ENCODE data around the gene USH2A. TPM values are rescaled to one million over a fixed set of nuclear protein-coding genes. Genes with fewer than 3 reads are reported as not detected.

The USH2A gene
- polyA plus RNA-seq, 1 donor from 2014 or later = 0.17 TPM

DNA sequence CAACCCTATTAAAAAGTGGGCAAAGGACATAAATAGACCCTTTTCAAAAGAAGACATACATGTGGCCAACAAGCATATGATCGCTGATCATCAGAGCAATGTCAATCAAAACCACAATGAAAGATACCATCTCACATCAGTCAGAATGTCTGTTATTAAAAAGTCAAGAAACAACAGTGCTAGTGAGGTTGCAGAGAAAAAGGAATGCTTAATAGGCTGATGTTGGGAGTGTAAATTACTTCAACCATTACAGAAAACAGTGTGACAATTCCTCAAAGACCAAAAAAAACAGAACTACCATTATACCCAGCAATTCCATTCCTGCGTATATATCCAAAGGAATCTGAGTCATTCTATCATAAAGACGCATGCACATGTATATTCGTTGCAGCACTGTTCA, 13.2 kb downstream of the USH2A start:
- TF ChIP-seq EP300 (conservative IDR thresholded peaks at IDR 0.05; ENCODE audit: poor library complexity, severe bottlenecking) (no peak), RAD21 (conservative IDR thresholded peaks at IDR 0.05) (no peak), EZH2 (IDR thresholded peaks at IDR 0.05; ENCODE audit: borderline replicate concordance, insufficient read depth, low read length, poor library complexity, severe bottlenecking) (no peak), SMC3 (conservative IDR thresholded peaks at IDR 0.05; ENCODE audit: poor library complexity) (no peak), MXI1 (conservative IDR thresholded peaks at IDR 0.05; ENCODE audit: poor library complexity, severe bottlenecking) (no peak), POLR2AphosphoS5 (IDR thresholded peaks at IDR 0.05) (no peak), TAF1 (IDR thresholded peaks at IDR 0.05; ENCODE audit: low read depth) (no peak)
- TF ChIP-seq, protein P1, sequence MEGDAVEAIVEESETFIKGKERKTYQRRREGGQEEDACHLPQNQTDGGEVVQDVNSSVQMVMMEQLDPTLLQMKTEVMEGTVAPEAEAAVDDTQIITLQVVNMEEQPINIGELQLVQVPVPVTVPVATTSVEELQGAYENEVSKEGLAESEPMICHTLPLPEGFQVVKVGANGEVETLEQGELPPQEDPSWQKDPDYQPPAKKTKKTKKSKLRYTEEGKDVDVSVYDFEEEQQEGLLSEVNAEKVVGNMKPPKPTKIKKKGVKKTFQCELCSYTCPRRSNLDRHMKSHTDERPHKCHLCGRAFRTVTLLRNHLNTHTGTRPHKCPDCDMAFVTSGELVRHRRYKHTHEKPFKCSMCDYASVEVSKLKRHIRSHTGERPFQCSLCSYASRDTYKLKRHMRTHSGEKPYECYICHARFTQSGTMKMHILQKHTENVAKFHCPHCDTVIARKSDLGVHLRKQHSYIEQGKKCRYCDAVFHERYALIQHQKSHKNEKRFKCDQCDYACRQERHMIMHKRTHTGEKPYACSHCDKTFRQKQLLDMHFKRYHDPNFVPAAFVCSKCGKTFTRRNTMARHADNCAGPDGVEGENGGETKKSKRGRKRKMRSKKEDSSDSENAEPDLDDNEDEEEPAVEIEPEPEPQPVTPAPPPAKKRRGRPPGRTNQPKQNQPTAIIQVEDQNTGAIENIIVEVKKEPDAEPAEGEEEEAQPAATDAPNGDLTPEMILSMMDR (IDR thresholded peaks at IDR 0.05; ENCODE audit: poor library complexity, severe bottlenecking) = no peak
- TF ChIP-seq, protein P2, sequence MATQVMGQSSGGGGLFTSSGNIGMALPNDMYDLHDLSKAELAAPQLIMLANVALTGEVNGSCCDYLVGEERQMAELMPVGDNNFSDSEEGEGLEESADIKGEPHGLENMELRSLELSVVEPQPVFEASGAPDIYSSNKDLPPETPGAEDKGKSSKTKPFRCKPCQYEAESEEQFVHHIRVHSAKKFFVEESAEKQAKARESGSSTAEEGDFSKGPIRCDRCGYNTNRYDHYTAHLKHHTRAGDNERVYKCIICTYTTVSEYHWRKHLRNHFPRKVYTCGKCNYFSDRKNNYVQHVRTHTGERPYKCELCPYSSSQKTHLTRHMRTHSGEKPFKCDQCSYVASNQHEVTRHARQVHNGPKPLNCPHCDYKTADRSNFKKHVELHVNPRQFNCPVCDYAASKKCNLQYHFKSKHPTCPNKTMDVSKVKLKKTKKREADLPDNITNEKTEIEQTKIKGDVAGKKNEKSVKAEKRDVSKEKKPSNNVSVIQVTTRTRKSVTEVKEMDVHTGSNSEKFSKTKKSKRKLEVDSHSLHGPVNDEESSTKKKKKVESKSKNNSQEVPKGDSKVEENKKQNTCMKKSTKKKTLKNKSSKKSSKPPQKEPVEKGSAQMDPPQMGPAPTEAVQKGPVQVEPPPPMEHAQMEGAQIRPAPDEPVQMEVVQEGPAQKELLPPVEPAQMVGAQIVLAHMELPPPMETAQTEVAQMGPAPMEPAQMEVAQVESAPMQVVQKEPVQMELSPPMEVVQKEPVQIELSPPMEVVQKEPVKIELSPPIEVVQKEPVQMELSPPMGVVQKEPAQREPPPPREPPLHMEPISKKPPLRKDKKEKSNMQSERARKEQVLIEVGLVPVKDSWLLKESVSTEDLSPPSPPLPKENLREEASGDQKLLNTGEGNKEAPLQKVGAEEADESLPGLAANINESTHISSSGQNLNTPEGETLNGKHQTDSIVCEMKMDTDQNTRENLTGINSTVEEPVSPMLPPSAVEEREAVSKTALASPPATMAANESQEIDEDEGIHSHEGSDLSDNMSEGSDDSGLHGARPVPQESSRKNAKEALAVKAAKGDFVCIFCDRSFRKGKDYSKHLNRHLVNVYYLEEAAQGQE (IDR thresholded peaks at IDR 0.05; ENCODE audit: borderline replicate concordance) = no peak
- H3K27ac ChIP-seq (ENCODE audit: low read length) = no peak overlapping the region

GRCh38 chr1:216390956-216391355, 32.3 kb downstream of the USH2A start:
- H3K4me2 ChIP-seq (ENCODE audit: low read length) = no peak overlapping the region
- no peaks in the 10 kb centered on the region for H4K20me1 ChIP-seq (ENCODE audit: insufficient read depth)
- H3K9ac ChIP-seq (ENCODE audit: low read length) = no peak overlapping the region
- no peaks in the 10 kb centered on the region for H3K9me3 ChIP-seq (ENCODE audit: low read length)
- H3K36me3 ChIP-seq (ENCODE audit: insufficient read depth, low read length) = no peaks in the 10 kb centered on the region
- H2AFZ ChIP-seq (ENCODE audit: low read depth, low read length) = no peak overlapping the region
- H3K9me2 ChIP-seq (ENCODE audit: insufficient read depth, low read length) = no peaks in the 10 kb centered on the region
- no peak overlapping the region for H3K27ac ChIP-seq (ENCODE audit: low read length)
- no peaks in the 10 kb centered on the region for H3K79me2 ChIP-seq (replicated peaks; ENCODE audit: insufficient read depth, low read length)
- TF ChIP-seq POLR2AphosphoS5 (IDR thresholded peaks at IDR 0.05) = peak; percentile 74
- TF ChIP-seq MXI1 (conservative IDR thresholded peaks at IDR 0.05; ENCODE audit: poor library complexity, severe bottlenecking) = no peak
- no peak for TF ChIP-seq SMC3 (conservative IDR thresholded peaks at IDR 0.05; ENCODE audit: poor library complexity)
- TF ChIP-seq, protein P2 (IDR thresholded peaks at IDR 0.05; ENCODE audit: borderline replicate concordance) = peak; percentile 21
- peak; percentile 95 for TF ChIP-seq EP300 (conservative IDR thresholded peaks at IDR 0.05; ENCODE audit: poor library complexity, severe bottlenecking)
- TF ChIP-seq TAF1 (IDR thresholded peaks at IDR 0.05; ENCODE audit: low read depth) = no peak
- TF ChIP-seq, protein P1 (IDR thresholded peaks at IDR 0.05; ENCODE audit: poor library complexity, severe bottlenecking) = no peak
- TF ChIP-seq EZH2 (IDR thresholded peaks at IDR 0.05; ENCODE audit: borderline replicate concordance, insufficient read depth, low read length, poor library complexity, severe bottlenecking) = no peak
- no peaks in the 10 kb centered on the region for H3F3A ChIP-seq (ENCODE audit: insufficient read depth, low read length, poor library complexity, severe bottlenecking)
- no peak overlapping the region for H3K4me3 ChIP-seq (ENCODE audit: low read length)
- no peaks in the 10 kb centered on the region for H3K27me3 ChIP-seq (ENCODE audit: insufficient read depth, low read depth, low read length)

More for the DNA sequence above, 13.2 kb downstream of the USH2A start:
- H3F3A ChIP-seq (ENCODE audit: insufficient read depth, low read length, poor library complexity, severe bottlenecking) = no peaks in the 10 kb centered on the region
- no peak overlapping the region for H3K4me2 ChIP-seq (ENCODE audit: low read length)
- H4K20me1 ChIP-seq (ENCODE audit: insufficient read depth) = no peaks in the 10 kb centered on the region
- no peaks in the 10 kb centered on the region for H3K79me2 ChIP-seq (replicated peaks; ENCODE audit: insufficient read depth, low read length)
- no peaks in the 10 kb centered on the region for H3K9me2 ChIP-seq (ENCODE audit: insufficient read depth, low read length)
- H3K9ac ChIP-seq (ENCODE audit: low read length) = no peak overlapping the region
- H3K9me3 ChIP-seq (ENCODE audit: low read length) = no peaks in the 10 kb centered on the region
- no peaks in the 10 kb centered on the region for H3K27me3 ChIP-seq (ENCODE audit: insufficient read depth, low read depth, low read length)
- no peak overlapping the region for H2AFZ ChIP-seq (ENCODE audit: low read depth, low read length)
- no peaks in the 10 kb centered on the region for H3K36me3 ChIP-seq (ENCODE audit: insufficient read depth, low read length)
- no peak overlapping the region for H3K4me3 ChIP-seq (ENCODE audit: low read length)
